ENCODE data around the gene PDE4D.
A peak's percentile ranks its signal among the peaks of the same experiment; 100 is the strongest.

Gene PDE4D

DNA sequence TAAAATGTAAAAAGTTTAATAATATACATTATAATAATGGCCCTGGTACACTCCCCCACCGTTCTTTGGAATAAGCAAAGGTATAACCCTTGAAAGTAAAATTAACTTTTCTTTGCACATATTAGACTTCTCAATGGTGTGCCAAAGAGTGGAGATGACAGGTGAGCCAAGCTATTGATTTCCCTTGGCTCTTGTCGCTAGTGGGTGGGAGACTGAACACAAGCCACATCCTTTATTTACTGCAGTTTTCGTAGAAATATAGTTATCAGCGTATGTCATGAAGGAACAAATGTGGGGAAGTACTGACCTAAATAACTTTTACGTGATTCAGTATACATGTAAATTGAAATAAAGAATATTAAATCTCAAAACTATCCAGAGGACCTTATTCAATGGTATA, 761.4 kb downstream of the PDE4D start:
- DNase-seq (ENCODE audit: low read depth in 4 of 4, low spot score in 1 of 4), result no peak

DNA sequence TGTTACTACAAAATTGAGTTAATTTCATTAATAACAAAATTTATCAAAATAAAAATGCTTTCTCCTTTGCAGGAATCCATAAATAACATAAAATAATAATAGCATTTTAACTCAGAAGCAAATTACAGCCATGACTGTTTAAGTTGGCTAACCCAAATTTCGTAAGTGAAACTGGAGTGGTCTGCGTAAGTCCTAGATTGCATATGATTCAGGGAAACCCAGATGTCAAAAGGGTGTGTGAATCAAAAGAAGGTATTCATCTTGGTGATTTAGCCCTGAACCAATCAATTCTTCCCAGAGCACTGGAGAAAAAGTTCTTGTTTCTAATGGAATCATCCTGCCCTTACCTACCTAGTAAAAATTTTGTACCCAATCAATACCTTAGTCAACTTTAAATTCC, 763.1 kb downstream of the PDE4D start:
- DNase-seq (ENCODE audit: low read depth in 4 of 4, low spot score in 1 of 4), result no peak

DNA sequence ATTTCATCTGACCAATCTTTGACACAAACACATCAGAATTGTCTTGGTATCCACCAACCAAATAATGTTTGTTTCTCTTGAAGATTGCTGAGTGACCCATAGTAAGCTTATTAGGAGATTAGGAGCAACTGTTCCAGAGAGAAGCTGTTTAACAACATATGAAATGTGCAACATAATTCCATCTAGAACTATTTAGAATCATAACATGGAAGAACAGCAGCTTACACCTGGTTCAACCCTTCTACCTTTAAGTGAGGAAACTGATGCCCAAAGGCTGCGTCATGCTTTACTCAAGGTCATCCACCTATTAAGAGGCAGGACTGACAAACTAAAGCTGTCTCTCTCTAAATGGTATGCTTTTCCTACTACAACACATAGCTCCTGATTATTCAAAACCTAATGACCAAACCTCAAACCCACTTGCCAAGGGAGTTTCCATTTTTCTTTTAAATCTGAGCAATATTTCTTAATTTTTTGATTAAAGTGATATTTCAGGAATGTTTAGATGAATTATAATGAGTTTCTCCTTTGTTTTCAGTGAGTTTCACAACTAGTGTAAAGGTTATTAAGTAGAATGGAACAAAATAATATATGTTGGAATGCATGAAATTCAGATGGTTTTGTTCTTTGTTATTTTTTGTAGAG, 764.8 kb downstream of the PDE4D start:
- no peak for DNase-seq (ENCODE audit: low read depth in 4 of 4, low spot score in 1 of 4)

DNA sequence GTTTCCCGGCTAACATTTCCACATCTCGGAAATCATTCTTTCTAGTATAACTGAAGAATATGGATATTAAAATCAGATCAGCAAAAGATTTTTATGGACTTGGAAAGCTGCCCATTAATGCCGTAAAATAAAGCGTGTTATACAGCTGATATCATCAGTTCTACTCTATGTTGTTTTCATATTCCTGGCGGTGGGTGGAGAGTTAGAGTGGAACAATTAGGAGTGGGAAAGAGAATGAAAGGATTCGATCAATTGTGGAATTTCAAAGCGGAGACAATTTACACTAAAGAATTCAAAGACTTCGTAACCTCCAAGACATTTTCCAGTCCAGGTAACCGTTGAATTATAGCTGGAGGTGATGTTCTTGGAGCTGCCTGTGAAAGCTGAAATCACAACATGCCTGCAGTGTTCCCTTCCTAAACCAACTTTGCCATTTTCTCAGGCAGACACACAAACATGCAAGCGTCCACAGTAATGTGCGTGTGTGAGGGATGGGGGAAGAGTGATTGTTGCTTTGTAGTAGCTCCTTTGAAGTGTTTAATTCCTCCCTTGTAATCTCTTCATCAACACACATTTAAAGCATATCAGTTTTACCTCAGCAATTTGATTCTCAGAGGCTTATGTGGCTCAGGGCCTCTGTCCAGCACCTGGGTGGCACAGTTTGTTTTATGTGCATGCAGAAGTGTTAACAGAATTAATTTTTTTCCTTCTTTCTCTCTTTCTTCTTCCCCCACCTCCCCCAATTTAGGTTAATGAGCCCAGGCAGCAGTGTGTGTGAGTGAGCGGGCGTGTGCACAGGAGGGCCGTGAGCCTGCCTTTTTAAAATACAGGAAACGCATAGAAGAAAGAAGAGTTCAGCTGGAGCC, 766.6 kb downstream of the PDE4D start:
- DNase-seq (ENCODE audit: low read depth in 4 of 4, low spot score in 1 of 4), result no peak

DNA sequence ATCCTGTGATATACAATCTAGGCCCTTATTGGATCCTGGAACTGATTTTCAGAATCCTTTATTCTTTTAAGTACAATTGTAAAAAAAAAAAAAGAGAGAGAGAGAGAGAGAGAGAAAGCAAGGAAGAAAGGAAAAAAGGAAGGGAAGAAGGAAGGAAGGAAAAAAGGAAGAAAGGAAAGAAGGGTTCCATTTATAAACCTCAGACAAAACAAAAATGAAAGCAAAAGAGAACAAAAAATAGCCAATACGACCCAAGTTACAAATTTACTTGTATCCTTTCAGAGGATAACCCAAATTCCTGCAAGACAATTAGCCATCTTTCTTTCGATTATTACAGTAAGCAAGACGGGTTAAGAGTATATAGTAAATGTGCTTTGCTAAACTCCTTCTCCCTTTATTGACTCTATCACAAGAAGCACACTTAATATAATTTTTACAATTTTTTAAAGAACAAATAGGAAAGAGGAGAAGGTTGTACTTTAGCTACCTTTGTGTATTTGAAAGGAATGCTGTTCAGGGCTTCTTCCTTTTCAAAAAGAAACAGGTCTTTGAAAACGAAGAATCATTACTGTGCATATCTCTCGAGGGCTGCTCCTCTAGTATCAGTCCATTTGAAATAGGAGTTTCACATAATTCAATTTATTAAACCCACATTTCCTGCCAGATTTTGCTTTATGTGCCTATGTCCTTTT, 767.4 kb downstream of the PDE4D start:
- no peak for DNase-seq (ENCODE audit: low read depth in 4 of 4, low spot score in 1 of 4)

DNA sequence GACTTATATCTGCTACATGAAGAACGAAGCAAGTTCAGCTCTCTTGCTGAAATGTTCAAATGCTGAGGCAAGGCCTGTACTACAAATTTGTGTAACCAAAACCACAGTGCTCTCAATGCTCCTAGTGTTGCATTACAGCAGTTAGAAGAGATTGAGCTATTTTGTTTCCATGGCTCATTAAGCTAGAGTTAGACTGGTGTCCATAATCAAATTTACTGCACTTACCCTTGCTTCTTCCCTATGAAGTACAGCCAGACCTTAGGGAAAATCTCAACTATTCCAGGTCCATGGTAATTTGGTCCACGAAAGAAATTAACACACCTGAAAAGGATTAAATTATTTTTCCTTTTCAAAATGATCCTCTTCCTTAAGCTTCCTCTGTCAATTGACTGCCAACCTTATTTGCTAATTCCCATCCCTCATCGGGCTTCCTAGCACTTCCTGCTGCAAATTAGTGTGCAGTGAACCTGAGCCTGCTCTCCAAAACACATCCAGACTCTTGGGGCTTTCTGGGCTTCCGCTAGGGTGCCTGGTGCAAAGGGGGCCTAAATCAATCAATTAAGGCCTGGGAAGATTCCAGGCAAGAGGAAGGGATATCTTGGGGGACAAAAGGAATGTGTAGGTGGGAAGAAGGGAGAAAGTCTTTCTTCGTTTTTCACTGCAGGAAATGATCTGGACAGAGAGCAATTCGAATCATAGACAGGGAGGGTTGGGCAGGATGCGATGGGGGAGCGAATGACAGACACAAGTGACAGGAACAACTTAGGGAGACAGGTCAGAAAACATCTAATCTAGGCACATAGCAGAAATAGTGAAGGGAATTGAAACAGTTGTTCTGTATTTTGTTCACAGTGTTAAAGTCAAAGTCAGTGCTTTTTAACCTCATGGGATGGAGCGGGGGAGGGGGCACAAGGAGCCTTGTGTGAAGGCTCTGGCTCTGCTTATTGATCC, 768.2 kb downstream of the PDE4D start:
- DNase-seq (ENCODE audit: low read depth in 4 of 4, low spot score in 1 of 4), result peak in 1 of 4 experiments; percentile 5

DNA sequence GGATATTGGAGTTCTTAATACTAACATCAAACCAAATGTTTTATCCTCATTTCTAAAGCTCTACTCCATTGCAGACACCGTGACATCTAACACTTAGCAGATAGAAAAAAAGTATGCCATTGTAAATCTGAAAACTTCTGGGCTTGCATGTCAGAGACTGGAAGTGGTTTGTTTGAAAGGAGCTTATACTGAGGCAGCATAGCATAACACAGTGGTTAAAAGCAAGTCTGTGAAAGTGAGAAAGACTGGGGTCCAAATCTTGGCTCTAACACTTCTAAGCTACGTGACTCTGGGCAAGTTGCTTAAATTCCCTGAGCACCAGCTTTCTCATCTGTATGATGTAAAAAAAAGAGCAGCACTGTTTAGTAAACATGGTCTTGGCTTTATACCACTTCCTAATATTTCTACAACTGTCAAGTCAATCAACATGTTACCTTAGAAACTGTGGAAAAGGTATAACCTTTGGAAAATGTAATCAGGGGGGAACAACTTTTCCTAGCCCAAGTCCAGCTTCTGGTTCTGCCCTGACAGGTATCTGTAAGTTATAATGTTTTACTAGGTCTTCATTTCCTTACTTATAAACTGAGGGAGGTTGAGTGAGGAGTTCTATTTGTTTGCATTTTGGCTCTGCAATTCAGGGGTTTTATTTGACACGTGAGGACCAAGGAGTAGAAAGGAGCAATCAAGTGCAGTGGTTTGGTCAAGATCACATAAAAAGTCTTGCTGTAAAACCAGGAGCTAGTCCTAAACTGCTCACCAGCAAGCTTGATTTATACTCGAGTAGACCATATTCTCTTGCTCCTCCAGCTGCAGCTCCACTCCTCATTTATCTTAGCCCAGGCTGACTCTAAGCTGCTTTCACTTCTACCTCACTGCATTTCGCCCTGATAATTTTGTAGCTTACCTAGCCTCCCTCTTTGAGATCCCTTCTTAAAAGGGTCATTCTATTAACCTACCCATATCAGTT, 769.6 kb downstream of the PDE4D start:
- DNase-seq (ENCODE audit: low read depth in 4 of 4, low spot score in 1 of 4), result no peak

DNA sequence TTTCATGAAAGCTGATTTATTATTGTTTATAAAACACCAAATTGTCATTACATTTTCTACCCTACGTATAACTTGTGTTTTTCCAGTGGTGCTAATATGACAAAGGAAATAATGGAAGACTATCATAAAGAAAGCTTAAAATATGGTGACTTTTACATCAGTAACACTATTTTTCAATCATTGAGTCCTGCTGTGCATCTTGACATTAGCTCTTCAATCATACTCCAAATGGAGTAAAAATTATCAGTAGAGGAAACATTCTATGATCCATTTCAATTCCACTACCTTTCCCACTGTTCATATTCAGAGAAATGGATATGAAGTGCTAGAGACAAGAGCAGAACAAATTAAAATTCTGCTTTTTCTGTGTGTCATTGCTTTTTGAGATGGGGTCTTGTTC, 774.0 kb downstream of the PDE4D start:
- no peak for DNase-seq (ENCODE audit: low read depth in 4 of 4, low spot score in 1 of 4)

DNA sequence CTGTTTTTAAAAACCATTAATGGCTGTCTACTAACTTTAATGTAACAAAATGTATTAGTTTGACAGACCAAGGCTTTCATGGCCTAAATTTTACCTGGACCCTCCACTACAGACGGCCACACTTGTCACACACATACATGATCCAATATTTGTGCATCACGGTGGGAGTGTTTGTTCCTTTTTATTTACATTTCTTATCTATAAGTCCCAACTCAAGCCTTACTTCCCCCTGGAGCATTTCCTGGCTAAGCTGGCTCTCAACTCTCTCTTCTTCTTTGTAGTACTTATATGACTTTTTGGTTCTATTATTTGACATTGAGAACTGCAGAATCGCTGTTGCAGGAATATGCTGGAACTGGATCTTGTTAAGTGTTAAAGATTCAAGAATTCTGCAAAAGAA, 776.2 kb downstream of the PDE4D start:
- no peak for DNase-seq (ENCODE audit: low read depth in 4 of 4, low spot score in 1 of 4)

DNA sequence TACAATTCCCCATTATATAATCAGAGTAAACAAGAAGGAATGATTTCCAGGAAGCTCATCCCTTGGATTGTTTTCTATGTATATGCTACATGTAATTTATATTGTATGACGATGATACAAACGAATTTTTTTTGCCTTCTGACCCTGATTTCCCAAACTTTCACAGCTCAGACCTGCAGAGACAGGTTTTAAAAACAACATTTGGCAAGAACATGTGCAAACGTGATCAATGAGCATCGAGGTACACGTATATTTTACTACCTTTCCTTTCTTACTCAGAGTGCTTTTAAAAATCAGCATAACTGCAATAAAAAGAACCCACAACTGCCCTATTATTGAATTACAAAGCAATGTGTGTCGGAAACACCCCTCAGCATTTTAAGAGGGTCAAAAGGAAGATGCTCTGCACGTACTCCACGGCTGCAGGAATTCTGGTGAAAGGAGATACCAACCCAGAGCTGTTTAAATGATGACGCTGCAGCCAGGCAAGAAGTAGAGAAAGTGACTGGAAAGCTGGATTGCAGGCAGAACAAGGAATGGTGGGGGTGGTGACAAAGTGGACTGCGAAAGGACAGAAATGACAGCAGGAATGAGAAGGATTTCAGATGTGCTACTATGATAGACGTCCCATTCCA, 777.2 kb downstream of the PDE4D start:
- DNase-seq (ENCODE audit: low read depth in 4 of 4, low spot score in 1 of 4), result no peak

DNA sequence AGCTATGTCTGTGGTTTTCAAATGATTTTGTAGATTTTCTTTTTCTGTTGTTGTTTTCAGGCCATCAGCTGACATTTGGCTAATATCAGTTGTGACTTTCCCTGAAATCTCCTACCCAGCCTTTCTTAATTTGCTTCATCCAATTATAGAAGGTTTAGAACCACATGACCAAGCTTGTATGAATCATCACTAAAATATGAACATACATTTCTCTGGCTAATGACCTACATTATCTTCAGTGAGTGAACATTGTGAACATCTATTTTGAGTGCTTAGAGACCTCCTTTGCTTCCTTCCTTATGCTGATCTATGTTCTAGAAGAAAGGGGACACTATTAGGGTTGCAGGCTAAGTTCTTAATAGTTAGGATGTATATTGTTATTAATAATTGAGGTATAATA, 778.2 kb downstream of the PDE4D start:
- DNase-seq (ENCODE audit: low read depth in 4 of 4, low spot score in 1 of 4), result no peak

DNA sequence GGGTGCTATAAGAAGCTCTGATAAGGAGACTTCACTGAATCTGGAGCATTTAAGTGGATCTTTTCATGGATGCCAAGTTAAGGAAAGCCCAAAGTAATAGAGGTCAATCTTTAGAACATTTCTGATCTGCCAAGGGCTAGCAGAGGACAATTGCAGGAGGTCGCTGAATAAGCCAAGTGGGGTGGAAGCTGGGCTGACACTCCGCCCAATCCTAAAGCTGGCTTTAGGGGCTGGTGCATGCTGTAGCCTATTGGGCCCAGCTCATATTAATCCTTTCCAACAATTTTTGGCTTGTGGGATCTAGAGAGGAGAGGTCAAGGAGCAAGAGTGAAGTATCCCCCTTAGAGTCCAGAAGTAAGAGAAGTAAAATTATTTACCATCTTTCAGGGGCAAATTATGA, 784.1 kb downstream of the PDE4D start:
- no peak for DNase-seq (ENCODE audit: low read depth in 4 of 4, low spot score in 1 of 4)

DNA sequence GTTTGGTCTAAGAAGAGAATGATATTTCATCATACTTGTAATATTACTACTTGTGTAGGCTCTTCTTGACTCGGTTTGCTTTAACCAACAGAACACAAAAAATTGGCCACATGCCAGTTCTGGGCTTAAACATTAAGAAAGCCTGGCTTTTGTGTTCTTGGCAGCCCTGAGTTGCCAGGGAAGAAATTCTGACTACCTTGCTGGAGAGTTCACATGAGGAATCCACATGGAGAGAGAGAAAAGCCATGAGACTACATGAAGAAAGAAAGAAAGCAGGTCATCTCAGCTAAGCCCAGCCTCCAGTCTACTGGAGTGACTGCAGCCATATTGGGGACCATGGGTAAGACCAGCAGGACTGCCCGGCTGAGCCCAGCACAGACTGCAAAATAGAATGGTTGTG, 785.8 kb downstream of the PDE4D start:
- DNase-seq (ENCODE audit: low read depth in 4 of 4, low spot score in 1 of 4), result no peak

DNA sequence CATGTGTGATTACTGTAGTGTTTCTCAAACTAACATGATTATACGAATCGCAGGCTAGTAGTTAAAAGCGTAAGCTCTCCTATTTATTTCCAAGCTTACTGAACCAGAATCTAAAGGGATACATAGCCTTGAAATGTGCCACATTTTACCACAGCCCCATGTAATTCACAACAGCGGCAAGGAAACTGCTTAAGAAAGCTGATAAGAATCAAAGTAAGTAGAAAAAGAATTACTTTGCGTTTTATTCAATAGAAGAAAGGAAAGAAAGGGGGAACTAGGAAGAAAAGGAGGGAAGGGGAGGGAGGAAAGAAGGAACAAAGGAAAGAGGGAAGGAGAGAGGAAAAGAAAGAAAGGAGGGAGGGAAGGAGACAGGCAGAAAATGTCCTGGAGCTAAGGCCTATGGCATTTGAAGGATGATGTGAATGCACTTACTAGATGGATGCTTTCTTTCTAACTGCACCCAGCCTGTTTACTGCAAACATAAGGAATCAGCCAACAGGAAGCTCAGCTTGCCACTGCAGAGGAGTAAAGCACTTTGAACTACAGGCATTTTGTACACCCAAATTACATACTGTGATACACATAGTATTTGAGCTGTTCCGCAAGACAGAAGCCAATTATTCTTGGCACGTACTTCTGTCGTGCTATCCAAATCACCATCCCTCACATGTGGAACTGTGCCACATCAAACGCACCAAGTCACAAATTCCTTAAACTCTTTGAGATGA, 789.0 kb downstream of the PDE4D start:
- DNase-seq (ENCODE audit: low read depth in 4 of 4, low spot score in 1 of 4), result no peak

DNA sequence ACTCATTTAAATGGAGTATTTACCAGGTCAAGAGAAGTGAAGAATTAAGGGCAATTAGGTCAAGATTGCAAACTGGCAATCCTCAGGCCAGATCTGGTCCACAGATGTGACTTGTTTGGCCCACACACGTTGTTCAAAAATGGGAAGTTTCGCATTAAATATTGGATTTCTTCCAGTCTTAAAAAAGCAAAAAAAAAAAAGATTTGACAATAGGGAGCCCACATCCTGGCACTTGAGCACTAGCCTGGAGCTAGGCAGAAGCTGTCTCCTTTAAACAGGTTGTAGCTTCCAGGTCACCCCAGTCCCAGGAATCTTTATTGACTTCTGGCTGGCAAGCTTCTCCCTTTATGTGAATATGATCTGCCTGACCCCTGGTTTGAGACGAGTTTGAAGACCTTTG, 790.2 kb downstream of the PDE4D start:
- no peak for DNase-seq (ENCODE audit: low read depth in 4 of 4, low spot score in 1 of 4)

DNA sequence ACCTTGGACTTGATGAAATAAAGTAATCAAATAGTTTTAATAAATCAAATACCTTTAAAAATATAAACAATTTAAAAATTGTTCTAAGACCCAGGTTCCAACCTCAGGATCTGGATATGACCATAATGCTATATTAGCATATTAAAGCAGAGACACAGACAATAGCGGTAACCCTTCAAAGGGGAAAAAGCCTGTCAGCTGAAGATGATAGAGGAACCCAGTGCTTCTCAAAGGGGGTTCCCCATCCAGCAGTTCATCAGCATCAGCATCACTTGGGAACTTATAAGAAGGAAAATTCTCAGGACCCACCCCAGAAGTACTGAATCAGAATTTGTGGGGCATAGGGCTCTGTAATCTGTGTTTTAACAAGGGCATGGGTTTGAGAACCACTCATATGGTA, 791.1 kb downstream of the PDE4D start:
- DNase-seq (ENCODE audit: low read depth in 4 of 4, low spot score in 1 of 4), result no peak

DNA sequence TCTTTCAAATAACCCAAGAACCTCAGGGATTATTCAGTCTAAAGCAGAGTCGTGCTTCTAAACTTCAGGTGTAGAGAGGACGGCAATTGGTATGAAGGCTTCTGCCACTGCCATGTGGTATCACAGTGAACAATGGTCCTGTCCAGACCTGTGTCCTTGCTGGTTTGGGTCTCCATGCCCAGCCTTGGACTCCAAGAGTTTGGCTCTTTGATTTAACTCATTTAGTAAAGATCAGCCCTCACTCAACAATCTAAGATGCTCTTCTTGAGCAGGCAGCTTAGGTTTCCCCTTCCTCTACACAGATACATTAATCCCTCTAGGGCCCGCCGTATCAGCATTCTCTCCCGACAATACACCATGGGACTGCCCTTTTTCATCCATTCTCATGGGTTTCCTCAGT, 792.7 kb downstream of the PDE4D start:
- DNase-seq (ENCODE audit: low read depth in 4 of 4, low spot score in 1 of 4), result no peak

DNA sequence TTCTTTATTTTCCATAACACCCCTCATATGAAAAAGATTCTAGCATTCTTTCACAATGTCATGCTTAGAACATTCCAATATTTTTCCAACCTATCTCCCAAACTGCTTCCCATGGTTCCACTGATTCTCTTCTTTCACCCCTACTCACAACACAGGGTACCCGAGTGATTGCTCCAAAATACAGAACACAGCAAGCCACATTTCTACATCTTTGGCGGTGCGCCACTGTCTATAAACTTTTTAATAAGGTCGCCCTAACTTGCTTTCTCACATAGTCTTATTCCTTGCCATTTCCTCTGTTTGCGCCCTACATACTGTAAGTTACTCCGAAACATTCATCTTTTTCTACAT, 793.6 kb downstream of the PDE4D start:
- DNase-seq (ENCODE audit: low read depth in 4 of 4, low spot score in 1 of 4), result no peak
